Adrenal gland (tissue), 12 donors: ENCODE results near the gene UMPS. TPM values are rescaled to one million over a fixed set of nuclear protein-coding genes. Genes with fewer than 3 reads are reported as not detected.

ENCODE experiments used
- DNase-seq, 7 donors: peaks; one replicate each; pipeline ENCODE4 v3.0.0-alpha.2; 2019 to 2020
- H3K27ac ChIP-seq, 5 donors: fragments of 200-600 bp; sonication (generic) in 4 of 5; 1 replicate in 3 of 5; 2 replicates in 2 of 5; pipeline versions ENCODE4 v1.5.1 to v1.8.0; 2016 to 2020; ENCODE audit warnings: mild to moderate bottlenecking in 1 of 5
- H3K27me3 ChIP-seq: fragments of 200-600 bp; 2 replicates; pipeline ENCODE4 v1.8.0; 2021
- H3K36me3 ChIP-seq, 2 donors: fragments of 200-600 bp; replicated peaks in 1 of 2; 1 replicate in 1 of 2; 2 replicates in 1 of 2; pipeline versions ENCODE4 v1.5.1 to v1.8.0; 2018 to 2022
- H3K4me1 ChIP-seq, 2 donors: fragments of 200-600 bp; replicated peaks in 1 of 2; 1 replicate in 1 of 2; 2 replicates in 1 of 2; pipeline versions ENCODE4 v1.5.1 to v1.8.0; 2018 to 2021
- H3K4me3 ChIP-seq, 4 donors: fragments of 200-600 bp; sonication (generic) in 3 of 4; one replicate each; pipeline ENCODE4 v1.5.1; 2016 to 2018
- H3K9me3 ChIP-seq, 3 donors: fragments of 200-600 bp; sonication (generic) in 1 of 3; replicated peaks in 1 of 3; 1 replicate in 2 of 3; 2 replicates in 1 of 3; pipeline versions ENCODE4 v1.5.1 to v1.8.0; 2016 to 2021
- POLR2A ChIP-seq, 2 donors: fragments of 450-650 bp; IDR thresholded peaks; one replicate each; pipeline ENCODE4 v1.6.1; 2017; ENCODE audit warnings: antibody characterized with exemption in 2 of 2, mild to moderate bottlenecking in 2 of 2, moderate library complexity in 1 of 2
- WGBS, 4 donors: extraction: QIAGEN DNeasy Blood & Tissue Kit in 2 of 4; methylation state at CpG; one replicate each; pipeline versions ENCODE4 v1.1.5 to v1.1.7; 2013 to 2017; 5-methylcytosine and 5-hydroxymethylcytosine counted together
- intact Hi-C, 2 donors: fragments of 100-400 bp; cut with DNase I; formaldehyde crosslinking; loops; one replicate each; pipeline versions ENCODE4 v1.14.1 to v1.15.0; 2022 to 2023
- polyA plus RNA-seq, 3 donors: library from polyadenylated mRNA; stranded (reverse); fragments of 200-250 nt in 2 of 3; fragments of 350-450 nt in 1 of 3; fragmentation: Illumina TruSeq in 1 of 3; extraction: RNeasy Lipid Tissue Mini Kit (QIAGEN cat#74804) in 1 of 3; gene quantifications; one replicate each; pipeline ENCODE4 v1.2.3, GENCODE V29; 2013 to 2014
- total RNA-seq, 9 donors: library from RNA; depleted of rRNA in 4 of 9; stranded (reverse); fragments of >200 nt in 4 of 9; fragments of 120-200 nt in 1 of 9; fragmentation: NEBNext Ultra II Directional in 1 of 9; extraction: Animal tissue kit (Norgen Biotek cat#: 25700) in 1 of 9; gene quantifications; one replicate each; pipeline versions ENCODE4 v1.1.0 to v1.2.4, GENCODE V29; 2013 to 2023
- TF ChIP-seq, protein P1 (sequence below), 6 experiments: fragments of 450-650 bp in 4 of 6; fragments of 200-600 bp in 2 of 6; sonication (generic) in 1 of 6; IDR thresholded peaks; 1 replicate in 5 of 6; 2 replicates in 1 of 6; pipeline versions ENCODE4 v1.5.1 to v1.8.0; 2016 to 2021; ENCODE audit warnings: antibody characterized with exemption in 6 of 6, mild to moderate bottlenecking in 2 of 6, moderate library complexity in 1 of 6
- donor health status: healthy with polysubstance abuse.
- donor health status: Bipolar disorder and iron deficiency.
- donor health status: DM: yes; HTN: yes; CAD: no.
- donor health status: DM: no; HTN: no; CAD: no.
- donor health status: DM: no; HTN: no; CAD: no.
- donor health status: DM: yes; HTN: yes; CAD: no.

UMPS gene
- total and polyA plus RNA-seq, 12 donors, result 8.8 to 45.9 (median 26.8) TPM

DNA sequence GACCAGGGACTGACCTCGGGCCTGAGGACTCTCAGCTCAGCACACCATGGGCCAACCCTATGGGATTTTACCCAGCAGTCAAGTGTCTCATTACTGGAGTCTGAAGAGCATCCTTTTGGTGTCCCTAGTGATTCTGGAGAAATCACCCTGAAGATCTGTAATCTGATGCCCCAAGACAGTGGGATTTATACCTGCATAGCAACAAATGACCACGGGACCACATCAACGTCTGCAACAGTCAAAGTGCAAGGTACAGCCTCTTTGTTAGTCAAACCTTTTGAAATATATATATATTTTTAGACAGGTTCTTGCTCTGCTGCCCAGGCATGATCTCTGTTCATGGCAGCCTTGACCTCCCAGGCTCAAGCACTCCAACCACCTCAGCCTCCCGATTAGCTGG, 34.2 kb upstream of the UMPS start:
- Histone ChIP-seq H3K27me3 (no peaks in the 10 kb centered on the region), H3K27ac (no peak overlapping the region), H3K36me3 (no peaks in the 10 kb centered on the region), H3K4me3 (no peak overlapping the region), H3K9me3 (no peaks in the 10 kb centered on the region), H3K4me1 (peaks cover 7 to 12% of the 10 kb centered on the region in 2 donors)
- intact Hi-C loops, result no loop called here
- no peak for DNase-seq
- WGBS, 4 donors, result 81 to 98% (median 89%) methylated on average over 4 of the region's 4 CpGs
- no peak for TF ChIP-seq POLR2A (IDR thresholded peaks at IDR 0.05)
- TF ChIP-seq, protein P1, sequence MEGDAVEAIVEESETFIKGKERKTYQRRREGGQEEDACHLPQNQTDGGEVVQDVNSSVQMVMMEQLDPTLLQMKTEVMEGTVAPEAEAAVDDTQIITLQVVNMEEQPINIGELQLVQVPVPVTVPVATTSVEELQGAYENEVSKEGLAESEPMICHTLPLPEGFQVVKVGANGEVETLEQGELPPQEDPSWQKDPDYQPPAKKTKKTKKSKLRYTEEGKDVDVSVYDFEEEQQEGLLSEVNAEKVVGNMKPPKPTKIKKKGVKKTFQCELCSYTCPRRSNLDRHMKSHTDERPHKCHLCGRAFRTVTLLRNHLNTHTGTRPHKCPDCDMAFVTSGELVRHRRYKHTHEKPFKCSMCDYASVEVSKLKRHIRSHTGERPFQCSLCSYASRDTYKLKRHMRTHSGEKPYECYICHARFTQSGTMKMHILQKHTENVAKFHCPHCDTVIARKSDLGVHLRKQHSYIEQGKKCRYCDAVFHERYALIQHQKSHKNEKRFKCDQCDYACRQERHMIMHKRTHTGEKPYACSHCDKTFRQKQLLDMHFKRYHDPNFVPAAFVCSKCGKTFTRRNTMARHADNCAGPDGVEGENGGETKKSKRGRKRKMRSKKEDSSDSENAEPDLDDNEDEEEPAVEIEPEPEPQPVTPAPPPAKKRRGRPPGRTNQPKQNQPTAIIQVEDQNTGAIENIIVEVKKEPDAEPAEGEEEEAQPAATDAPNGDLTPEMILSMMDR (IDR thresholded peaks at IDR 0.05), result no peak

DNA sequence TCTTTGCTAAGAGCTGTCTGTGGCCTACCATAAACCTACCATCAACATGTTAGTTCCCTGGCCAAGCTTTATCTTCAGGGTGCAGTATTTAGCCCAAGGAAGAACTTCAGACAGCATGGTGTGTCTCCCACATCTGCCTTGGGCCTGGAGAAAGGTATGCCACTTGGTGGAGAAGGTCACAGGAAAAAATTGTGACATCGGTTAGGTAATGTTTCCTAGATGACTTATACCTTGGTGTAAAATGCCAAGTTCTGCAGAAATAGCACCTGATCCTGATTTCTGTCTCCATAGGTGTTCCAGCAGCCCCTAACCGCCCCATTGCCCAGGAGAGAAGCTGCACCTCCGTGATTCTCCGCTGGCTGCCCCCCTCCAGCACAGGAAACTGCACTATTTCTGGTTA, 33.0 kb upstream of the UMPS start:
- TF ChIP-seq, protein P1 (IDR thresholded peaks at IDR 0.05), result no peak
- no peak for TF ChIP-seq POLR2A (IDR thresholded peaks at IDR 0.05)
- Histone ChIP-seq H3K27me3 (no peaks in the 10 kb centered on the region), H3K9me3 (no peaks in the 10 kb centered on the region), H3K4me3 (no peak overlapping the region), H3K36me3 (no peaks in the 10 kb centered on the region), H3K4me1 (peaks cover 7 to 13% of the 10 kb centered on the region in 2 donors), H3K27ac (no peak overlapping the region)
- DNase-seq, result no peak
- intact Hi-C loops, result no loop called here
- 95 to 97% (median 96%) methylated on average over 4 of the region's 4 CpGs for WGBS, 4 donors

DNA sequence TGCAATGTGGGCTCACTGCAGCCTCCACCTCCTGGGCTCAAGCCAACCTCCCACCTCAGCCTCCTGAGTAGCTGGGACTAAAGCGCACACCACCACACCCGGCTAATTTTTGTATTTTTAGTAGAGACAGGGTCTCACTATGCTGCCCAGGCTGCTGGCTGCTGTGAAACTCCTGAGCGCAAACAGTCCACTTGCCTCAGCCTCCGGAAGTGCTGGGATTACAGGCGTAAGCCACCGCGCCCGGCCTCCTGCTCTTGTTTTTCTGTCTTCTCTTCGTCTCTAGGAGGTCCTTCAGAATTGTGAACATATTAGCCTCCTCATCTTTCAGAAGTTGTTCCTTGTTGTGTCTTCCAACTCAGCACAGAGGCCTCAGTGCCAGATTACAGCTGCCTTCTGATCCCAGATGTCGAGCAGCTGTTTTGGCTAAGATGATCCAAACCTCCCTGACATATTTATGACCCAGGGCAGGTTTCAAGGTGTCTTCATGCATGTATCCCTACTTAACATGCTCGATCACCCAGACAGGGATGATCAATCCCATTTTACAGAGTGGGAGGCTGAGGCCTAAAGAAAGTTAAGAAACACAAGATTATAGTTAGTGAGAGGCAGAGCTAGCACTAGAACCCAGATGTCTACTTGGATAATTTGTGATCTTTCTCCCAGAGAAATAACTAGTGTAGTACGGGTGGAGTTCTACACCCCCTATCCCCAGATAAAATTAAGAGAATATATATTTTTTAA, 32.1 kb upstream of the UMPS start:
- DNase-seq, result no peak
- Histone ChIP-seq H3K36me3 (no peaks in the 10 kb centered on the region), H3K27ac (no peak overlapping the region), H3K27me3 (no peaks in the 10 kb centered on the region), H3K4me1 (peaks cover 7 to 13% of the 10 kb centered on the region in 2 donors), H3K9me3 (no peaks in the 10 kb centered on the region), H3K4me3 (no peak overlapping the region)
- TF ChIP-seq, protein P1 (IDR thresholded peaks at IDR 0.05), result no peak
- TF ChIP-seq POLR2A (IDR thresholded peaks at IDR 0.05), result no peak
- WGBS, 4 donors, result 91 to 95% (median 93%) methylated on average over 12 of the region's 12 CpGs
- intact Hi-C loops, result no loop called here

DNA sequence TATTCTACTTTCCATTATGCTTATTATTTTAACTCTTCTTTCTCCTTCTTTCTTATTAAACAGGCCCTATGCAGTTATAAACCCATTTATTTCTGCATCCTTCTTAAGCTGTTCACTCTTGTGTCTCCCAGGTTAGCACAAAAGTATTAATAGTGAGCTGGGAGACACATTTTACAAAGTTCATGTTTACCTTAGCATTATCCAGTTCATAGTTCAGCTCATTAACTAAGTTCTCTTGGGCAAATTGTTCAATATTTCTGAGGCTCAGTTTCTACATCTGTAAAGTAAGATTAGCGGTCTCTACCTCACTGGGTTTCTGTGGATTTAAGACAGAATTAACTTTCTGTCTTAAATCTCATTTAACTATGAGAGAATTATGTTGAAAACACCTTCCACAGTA, 31.2 kb upstream of the UMPS start:
- H3K36me3 ChIP-seq, result no peaks in the 10 kb centered on the region
- TF ChIP-seq, protein P1 (IDR thresholded peaks at IDR 0.05), result no peak
- no peak for TF ChIP-seq POLR2A (IDR thresholded peaks at IDR 0.05)
- WGBS, 4 donors, result 91 to 100% (median 99%) methylated on average over 1 of the region's 1 CpG
- no peaks in the 10 kb centered on the region for H3K27me3 ChIP-seq
- DNase-seq, result no peak
- H3K27ac ChIP-seq, result peak overlapping the region in 3 of 5 donors; percentile 14 to 83 (median 81)
- peaks cover 7 to 13% of the 10 kb centered on the region in 2 donors for H3K4me1 ChIP-seq
- intact Hi-C loops, result no loop called here
- no peaks in the 10 kb centered on the region for H3K9me3 ChIP-seq
- H3K4me3 ChIP-seq, result no peak overlapping the region
